HG03469 (cell line): ENCODE measurements around the gene SF3A1.
"Not testable (repeated sequence)": the region's sequence is repeated elsewhere in the genome, so short reads cannot be mapped to it uniquely, and the experiment has no call there.

Source experiments
- ATAC-seq: cut with Tn5 transposase; IDR thresholded peaks from one replicate; pipeline ENCODE4 v1.9.1; 2021; ENCODE audit warnings: mild to moderate bottlenecking, moderate library complexity, moderate number of reproducible peaks; ENCODE audit not compliant: unreplicated experiment

SF3A1 gene

GRCh38 chr22:30356449-30357235 lies at the start of gene SF3A1, which contains the start of gene CCDC157:
Gene SF3A1, minus strand, starts transcription at chr22:30356894. Its CDS starts 102 bp downstream, at chr22:30356792.
Gene CCDC157, plus strand, starts transcription at chr22:30357007. Its CDS starts 8,994 bp downstream, at chr22:30366001.
- ATAC-seq = peak; percentile 76

- ATAC-seq = no peak
Measured at GRCh38 chr22:30406400-30406799, 49.7 kb upstream of the SF3A1 start.

- ATAC-seq = no peak
Measured at GRCh38 chr22:30405731-30406130, 49.0 kb upstream of the SF3A1 start.

GRCh38 chr22:30404307-30404706 lies 47.6 kb upstream of the SF3A1 start:
- no peak for ATAC-seq

GRCh38 chr22:30402766-30403104 lies 46.0 kb upstream of the SF3A1 start:
- ATAC-seq = not testable (repeated sequence)

GRCh38 chr22:30402028-30402765 lies 45.5 kb upstream of the SF3A1 start:
- no peak for ATAC-seq

GRCh38 chr22:30401024-30401423 lies 44.3 kb upstream of the SF3A1 start:
- not testable (repeated sequence) for ATAC-seq

- ATAC-seq = no peak
Measured at GRCh38 chr22:30400159-30400558, 43.5 kb upstream of the SF3A1 start.

- no peak for ATAC-seq
Measured at GRCh38 chr22:30399718-30400117, 43.0 kb upstream of the SF3A1 start.

- no peak for ATAC-seq
Measured at GRCh38 chr22:30398685-30399680, 42.3 kb upstream of the SF3A1 start.

GRCh38 chr22:30397656-30398635 lies 41.3 kb upstream of the SF3A1 start:
- no peak for ATAC-seq

GRCh38 chr22:30396871-30397655 lies 40.4 kb upstream of the SF3A1 start, which contains the start of gene SEC14L2:
Gene SEC14L2, plus strand, starts transcription at chr22:30397018. Its CDS starts 99 bp downstream, at chr22:30397117.
- ATAC-seq = no peak

GRCh38 chr22:30393885-30394284 lies 37.2 kb upstream of the SF3A1 start:
- ATAC-seq = no peak

- ATAC-seq = no peak
Measured at GRCh38 chr22:30393322-30393680, 36.6 kb upstream of the SF3A1 start.

- ATAC-seq = no peak
Measured at GRCh38 chr22:30392661-30393321, 36.1 kb upstream of the SF3A1 start.

- ATAC-seq = no peak
Measured at GRCh38 chr22:30390974-30391691, 34.4 kb upstream of the SF3A1 start.

- no peak for ATAC-seq
Measured at GRCh38 chr22:30386960-30387827, 30.5 kb upstream of the SF3A1 start, which contains the start of gene RNF215. Gene RNF215, minus strand, starts transcription at chr22:30387411. Its CDS starts 98 bp downstream, at chr22:30387313.
